H9 (cell line): Measurements from ENCODE around the gene TMEM9. TPM values are rescaled to one million over a fixed set of nuclear protein-coding genes. Genes with fewer than 3 reads are reported as not detected.

Experiments
- DNase-seq: peaks from one replicate; pipeline ENCODE4 v3.0.0-alpha.2; 2017
- H2AFZ ChIP-seq: one replicate; pipeline ENCODE4 v1.6.1; 2013; ENCODE audit warnings: mild to moderate bottlenecking, low read length, control low read depth, moderate library complexity
- H2AK5ac ChIP-seq: 2 replicates; pipeline ENCODE4 v1.6.1; 2013; ENCODE audit warnings: low read length, control low read depth, mixed read lengths; ENCODE audit not compliant: insufficient read length
- H2BK120ac ChIP-seq: one replicate; pipeline ENCODE4 v1.6.1; 2013; ENCODE audit warnings: low read depth, mild to moderate bottlenecking, low read length, control low read depth, inconsistent platforms; ENCODE audit not compliant: poor library complexity, severe bottlenecking
- H2BK12ac ChIP-seq: 2 replicates; pipeline ENCODE4 v1.6.1; 2013; ENCODE audit warnings: low read length, control low read depth, mixed read lengths, low read depth; ENCODE audit not compliant: insufficient read length
- H2BK15ac ChIP-seq: 2 replicates; pipeline ENCODE4 v1.6.1; 2013; ENCODE audit warnings: low read depth, low read length, control low read depth
- H2BK20ac ChIP-seq: one replicate; pipeline ENCODE4 v1.6.1; 2013; ENCODE audit warnings: low read depth, mild to moderate bottlenecking, low read length, control low read depth, inconsistent platforms; ENCODE audit not compliant: poor library complexity, severe bottlenecking
- H2BK5ac ChIP-seq: 2 replicates; pipeline ENCODE4 v1.6.1; 2013; ENCODE audit warnings: low read length, control low read depth, mixed read lengths; ENCODE audit not compliant: insufficient read length
- H3K14ac ChIP-seq: 2 replicates; pipeline ENCODE4 v1.6.1; 2013; ENCODE audit warnings: low read length, control low read depth; ENCODE audit not compliant: insufficient read depth
- H3K18ac ChIP-seq: 2 replicates; pipeline ENCODE4 v1.6.1; 2013; ENCODE audit warnings: low read depth, mild to moderate bottlenecking, mixed read lengths, low read length, control low read depth; ENCODE audit not compliant: insufficient read length
- H3K23ac ChIP-seq: 2 replicates; pipeline ENCODE4 v1.6.1; 2013; ENCODE audit warnings: low read length, control low read depth, mixed read lengths, low read depth; ENCODE audit not compliant: insufficient read length
- H3K23me2 ChIP-seq: 2 replicates; pipeline ENCODE4 v1.6.1; 2013; ENCODE audit warnings: low read depth, mild to moderate bottlenecking, mixed read lengths, low read length, control low read depth; ENCODE audit not compliant: insufficient read length, poor library complexity, severe bottlenecking
- H3K27ac ChIP-seq: 2 replicates; pipeline ENCODE4 v1.5.1; 2013; ENCODE audit warnings: low read length, control low read depth, mixed read lengths, low read depth; ENCODE audit not compliant: insufficient read length
- H3K27me3 ChIP-seq: 2 replicates; pipeline ENCODE4 v1.6.1; 2013; ENCODE audit warnings: low read length, control low read depth, inconsistent platforms; ENCODE audit not compliant: insufficient read depth
- H3K4ac ChIP-seq: 2 replicates; pipeline ENCODE4 v1.6.1; 2013; ENCODE audit warnings: low read depth, mild to moderate bottlenecking, control low read depth, inconsistent platforms, low read length, moderate library complexity
- H3K4me1 ChIP-seq: 2 replicates; pipeline ENCODE4 v1.6.1; 2013; ENCODE audit warnings: low read length, control low read depth, inconsistent platforms; ENCODE audit not compliant: insufficient read depth
- H3K4me2 ChIP-seq: 2 replicates; pipeline ENCODE4 v1.6.1; 2013; ENCODE audit warnings: low read length, control low read depth, mixed read lengths; ENCODE audit not compliant: insufficient read length, insufficient read depth
- H3K56ac ChIP-seq: 2 replicates; pipeline ENCODE4 v1.6.1; 2013; ENCODE audit warnings: low read depth, mild to moderate bottlenecking, mixed read lengths, low read length, control low read depth; ENCODE audit not compliant: insufficient read length
- H3K79me1 ChIP-seq: 2 replicates; pipeline ENCODE4 v1.6.1; 2013; ENCODE audit warnings: low read depth, mild to moderate bottlenecking, moderate library complexity, low read length, control low read depth, inconsistent platforms; ENCODE audit not compliant: insufficient read depth, poor library complexity, severe bottlenecking
- H3K79me2 ChIP-seq: 2 replicates; pipeline ENCODE4 v1.6.1; 2013; ENCODE audit warnings: low read length, control low read depth, inconsistent platforms; ENCODE audit not compliant: insufficient read depth
- H3K9ac ChIP-seq: 2 replicates; pipeline ENCODE4 v1.6.1; 2013; ENCODE audit warnings: low read length, control low read depth, mixed read lengths; ENCODE audit not compliant: insufficient read length; ENCODE audit errors: extremely low read depth
- H3K9me3 ChIP-seq: one replicate; pipeline ENCODE4 v1.6.1; 2013; ENCODE audit warnings: low read depth, low read length, inconsistent platforms; ENCODE audit not compliant: control insufficient read depth
- H3T11ph ChIP-seq: one replicate; pipeline ENCODE4 v1.6.1; 2013; ENCODE audit warnings: mild to moderate bottlenecking, low read length, control low read depth, inconsistent platforms
- H4K20me1 ChIP-seq: one replicate; pipeline ENCODE4 v1.6.1; 2013; ENCODE audit not compliant: control insufficient read depth, insufficient read length, insufficient read depth
- H4K5ac ChIP-seq: 2 replicates; pipeline ENCODE4 v1.6.1; 2013; ENCODE audit warnings: low read depth, mild to moderate bottlenecking, mixed read lengths, low read length, control low read depth; ENCODE audit not compliant: insufficient read length
- H4K8ac ChIP-seq: replicated peaks from 2 replicates; pipeline ENCODE4 v1.6.1; 2013; ENCODE audit warnings: low read length, control low read depth, mixed read lengths, low read depth; ENCODE audit not compliant: insufficient read length
- H4K91ac ChIP-seq: 2 replicates; pipeline ENCODE4 v1.6.1; 2013; ENCODE audit warnings: low read depth, mild to moderate bottlenecking, moderate library complexity, mixed read lengths, low read length, control low read depth; ENCODE audit not compliant: insufficient read length
- H3K27ac Mint-ChIP-seq, 3 experiments: 2 replicates in 2 of 3; 3 replicates in 1 of 3; pipeline ENCODE4 v1.8.0; 2020 to 2021; ENCODE audit warnings: mixed read lengths in 3 of 3, mild to moderate bottlenecking in 1 of 3, moderate library complexity in 1 of 3
- H3K27me3 Mint-ChIP-seq: 2 replicates; pipeline ENCODE4 v1.8.0; 2021; ENCODE audit warnings: low read depth, mild to moderate bottlenecking, moderate library complexity, mixed read lengths
- H3K36me3 Mint-ChIP-seq, 3 experiments: 2 replicates in 2 of 3; 3 replicates in 1 of 3; pipeline ENCODE4 v1.8.0; 2020 to 2021; ENCODE audit warnings: low read depth in 3 of 3, mixed read lengths in 3 of 3; ENCODE audit not compliant: insufficient read depth in 1 of 3
- H3K4me1 Mint-ChIP-seq, 2 experiments: 2 replicates each; pipeline ENCODE4 v1.8.0; 2020; ENCODE audit warnings: mixed read lengths in 2 of 2
- H3K4me3 Mint-ChIP-seq, 2 experiments: 2 replicates in 1 of 2; 3 replicates in 1 of 2; pipeline ENCODE4 v1.8.0; 2020 to 2021; ENCODE audit warnings: mild to moderate bottlenecking in 2 of 2, mixed read lengths in 2 of 2, moderate library complexity in 1 of 2
- H3K9me3 Mint-ChIP-seq, 2 experiments: 2 replicates in 1 of 2; 3 replicates in 1 of 2; pipeline ENCODE4 v1.8.0; 2020; ENCODE audit warnings: mild to moderate bottlenecking in 2 of 2, mixed read lengths in 2 of 2, moderate library complexity in 1 of 2
- WGBS: extraction: QIAGEN DNeasy Blood & Tissue Kit; methylation state at CpG from one replicate; pipeline ENCODE4 v1.1.7; 2013; ENCODE audit warnings: missing lambda C conversion rate, low lambda C conversion rate, mixed read lengths; ENCODE audit not compliant: insufficient read length; ENCODE audit errors: extremely low coverage; 5-methylcytosine and 5-hydroxymethylcytosine counted together
- total RNA-seq: library from RNA; stranded (reverse); gene quantifications from 2 replicates; pipeline ENCODE4 v1.2.1, GENCODE V29; 2021
- TF ChIP-seq, protein P1 (sequence below): fragments of 200-600 bp; sonication (generic); conservative IDR thresholded peaks from 3 replicates; pipeline ENCODE4 v1.8.0; 2021; ENCODE audit warnings: antibody characterized with exemption, mild to moderate bottlenecking

TMEM9 gene
- total RNA-seq, 1 experiment from 2014 or later: 93.4 TPM

DNA sequence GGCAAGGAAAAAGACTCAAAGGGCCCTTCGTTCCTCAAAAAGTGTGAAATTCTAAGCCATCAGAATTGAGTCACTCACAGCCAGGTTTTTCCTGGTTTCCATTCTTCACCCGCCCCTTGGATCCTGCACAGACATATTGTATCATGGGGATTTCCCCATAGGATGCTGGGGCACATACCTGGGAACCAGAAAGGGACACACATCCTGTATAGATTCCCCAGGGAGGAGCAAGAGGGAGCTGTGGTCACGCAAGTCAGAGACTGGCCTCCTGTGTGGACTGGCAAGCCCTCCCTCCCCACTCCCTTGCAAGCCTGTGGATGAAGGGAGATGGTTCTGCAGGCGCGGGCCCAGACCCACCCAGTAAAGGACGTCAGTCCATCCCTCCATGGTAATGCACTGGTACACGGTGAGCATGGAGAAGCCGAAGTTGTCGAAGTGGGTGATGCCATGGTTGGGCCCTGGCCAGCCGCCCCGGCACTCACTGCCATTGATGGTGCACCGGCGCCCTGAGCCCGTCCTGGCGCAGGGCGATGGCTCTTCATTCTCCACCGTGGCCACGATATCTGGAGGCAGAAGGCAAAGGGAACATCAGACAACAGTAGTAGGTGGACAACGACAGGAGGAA lies 65.3 kb downstream of the TMEM9 start:
- H3K9me3 ChIP-seq: no peaks in the 10 kb centered on the region
- no peak overlapping the region for H4K8ac ChIP-seq
- H3K79me1 ChIP-seq: no peaks in the 10 kb centered on the region
- no peak overlapping the region for H2AFZ ChIP-seq
- no peak overlapping the region for H3K9ac ChIP-seq
- Mint-ChIP-seq H3K27ac (no peak overlapping the region; a peak in 1 of 7 replicates), H3K9me3 (no peaks in the 10 kb centered on the region; a peak in 1 of 5 replicates), H3K4me1 (peaks cover 8 to 11% of the 10 kb centered on the region in 2 experiments), H3K27me3 (peaks cover 20% of the 10 kb centered on the region), H3K36me3 (no peaks in the 10 kb centered on the region), H3K4me3 (no peak overlapping the region)
- WGBS: no CpG with 5 or more reads among the region's 19 CpGs
- H4K20me1 ChIP-seq: no peaks in the 10 kb centered on the region
- TF ChIP-seq, protein P1, sequence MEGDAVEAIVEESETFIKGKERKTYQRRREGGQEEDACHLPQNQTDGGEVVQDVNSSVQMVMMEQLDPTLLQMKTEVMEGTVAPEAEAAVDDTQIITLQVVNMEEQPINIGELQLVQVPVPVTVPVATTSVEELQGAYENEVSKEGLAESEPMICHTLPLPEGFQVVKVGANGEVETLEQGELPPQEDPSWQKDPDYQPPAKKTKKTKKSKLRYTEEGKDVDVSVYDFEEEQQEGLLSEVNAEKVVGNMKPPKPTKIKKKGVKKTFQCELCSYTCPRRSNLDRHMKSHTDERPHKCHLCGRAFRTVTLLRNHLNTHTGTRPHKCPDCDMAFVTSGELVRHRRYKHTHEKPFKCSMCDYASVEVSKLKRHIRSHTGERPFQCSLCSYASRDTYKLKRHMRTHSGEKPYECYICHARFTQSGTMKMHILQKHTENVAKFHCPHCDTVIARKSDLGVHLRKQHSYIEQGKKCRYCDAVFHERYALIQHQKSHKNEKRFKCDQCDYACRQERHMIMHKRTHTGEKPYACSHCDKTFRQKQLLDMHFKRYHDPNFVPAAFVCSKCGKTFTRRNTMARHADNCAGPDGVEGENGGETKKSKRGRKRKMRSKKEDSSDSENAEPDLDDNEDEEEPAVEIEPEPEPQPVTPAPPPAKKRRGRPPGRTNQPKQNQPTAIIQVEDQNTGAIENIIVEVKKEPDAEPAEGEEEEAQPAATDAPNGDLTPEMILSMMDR: no peak
- H4K5ac ChIP-seq: no peak overlapping the region
- H3K23me2 ChIP-seq: no peaks in the 10 kb centered on the region
- H2BK12ac ChIP-seq: no peak overlapping the region
- H2BK20ac ChIP-seq: no peak overlapping the region
- no peaks in the 10 kb centered on the region for H3K27me3 ChIP-seq
- no peak overlapping the region for H4K91ac ChIP-seq
- H2BK120ac ChIP-seq: no peak overlapping the region
- no peaks in the 10 kb centered on the region for H3K4me1 ChIP-seq
- no peak for DNase-seq
- H3K14ac ChIP-seq: no peak overlapping the region
- H2BK5ac ChIP-seq: no peak overlapping the region
- no peak overlapping the region for H2BK15ac ChIP-seq
- H3K4ac ChIP-seq: no peak overlapping the region
- no peaks in the 10 kb centered on the region for H3K79me2 ChIP-seq
- no peak overlapping the region for H3K27ac ChIP-seq
- no peak overlapping the region for H3K56ac ChIP-seq
- no peak overlapping the region for H3T11ph ChIP-seq
- no peak overlapping the region for H3K23ac ChIP-seq
- H3K4me2 ChIP-seq: no peak overlapping the region
- no peak overlapping the region for H2AK5ac ChIP-seq
- H3K18ac ChIP-seq: no peak overlapping the region
